ENCODE results near the gene CCDC183. TPM values are rescaled to one million over a fixed set of nuclear protein-coding genes. Genes with fewer than 3 reads are reported as not detected.

The CCDC183 gene
- total RNA-seq, 2 donors from 2014 or later: 2.4 to 20.0 TPM

DNA sequence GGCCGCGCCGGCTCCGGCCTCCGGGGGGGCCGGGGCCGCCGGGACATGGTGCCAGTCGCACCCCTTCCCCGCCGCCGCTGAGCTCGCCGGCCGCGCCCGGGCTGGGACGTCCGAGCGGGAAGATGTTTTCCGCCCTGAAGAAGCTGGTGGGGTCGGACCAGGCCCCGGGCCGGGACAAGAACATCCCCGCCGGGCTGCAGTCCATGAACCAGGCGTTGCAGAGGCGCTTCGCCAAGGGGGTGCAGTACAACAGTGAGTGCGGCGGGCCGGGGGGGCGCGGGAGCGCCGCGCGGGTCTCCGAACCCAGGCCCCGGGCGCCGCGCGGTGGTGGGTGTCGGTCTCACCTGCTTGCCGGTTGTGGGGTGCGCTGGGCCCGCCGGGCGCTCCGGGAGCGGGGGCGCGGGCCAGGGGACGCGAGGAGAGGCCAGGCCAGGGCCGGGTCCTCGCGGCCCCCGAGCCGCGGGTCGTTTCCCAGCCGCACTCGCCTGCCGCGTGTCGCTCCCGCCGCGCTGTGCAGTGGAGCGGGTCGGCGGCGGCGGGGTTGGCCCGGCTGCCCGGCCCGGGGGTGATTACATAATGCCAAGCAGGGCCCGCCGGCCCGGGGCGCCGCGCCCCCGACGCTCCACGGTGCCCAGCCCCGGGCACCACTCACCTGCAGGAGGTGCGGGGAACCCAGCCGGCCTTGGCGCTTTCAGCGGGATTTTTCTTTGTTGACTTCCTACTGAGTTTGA, 12.1 kb downstream of the CCDC183 start:
- TF ChIP-seq CTCF (IDR thresholded peaks at IDR 0.05): no peak
- Histone ChIP-seq H3K27me3 (no peaks in the 10 kb centered on the region), H3K4me3 (peak overlapping the region; percentile 88), H3K9ac (ENCODE audit: low read depth in 2 of 2, low read length in 2 of 2) (peak overlapping the region; percentile 85 to 91), H3K4me1 (peaks cover 16% of the 10 kb centered on the region), H3K36me3 (no peaks in the 10 kb centered on the region), H3K27ac (peak overlapping the region; percentile 62), H3K9me3 (no peaks in the 10 kb centered on the region)
- DNase-seq: peak; percentile 46
- intact Hi-C loops (cut with DNase I): no loop called here

- Histone ChIP-seq H3K9me3 (no peaks in the 10 kb centered on the region), H3K36me3 (no peaks in the 10 kb centered on the region), H3K27me3 (no peaks in the 10 kb centered on the region), H3K9ac (ENCODE audit: low read depth in 2 of 2, low read length in 2 of 2) (peak overlapping the region in 1 of 2 donors; percentile 85), H3K27ac (peak overlapping the region; percentile 62), H3K4me3 (peak overlapping the region; percentile 88), H3K4me1 (peaks cover 16% of the 10 kb centered on the region)
- no peak for DNase-seq
- intact Hi-C loops (cut with DNase I): no loop called here
- no peak for TF ChIP-seq CTCF (IDR thresholded peaks at IDR 0.05)
Observed at GRCh38 chr9:136808806-136809158, 12.6 kb downstream of the CCDC183 start.

DNA sequence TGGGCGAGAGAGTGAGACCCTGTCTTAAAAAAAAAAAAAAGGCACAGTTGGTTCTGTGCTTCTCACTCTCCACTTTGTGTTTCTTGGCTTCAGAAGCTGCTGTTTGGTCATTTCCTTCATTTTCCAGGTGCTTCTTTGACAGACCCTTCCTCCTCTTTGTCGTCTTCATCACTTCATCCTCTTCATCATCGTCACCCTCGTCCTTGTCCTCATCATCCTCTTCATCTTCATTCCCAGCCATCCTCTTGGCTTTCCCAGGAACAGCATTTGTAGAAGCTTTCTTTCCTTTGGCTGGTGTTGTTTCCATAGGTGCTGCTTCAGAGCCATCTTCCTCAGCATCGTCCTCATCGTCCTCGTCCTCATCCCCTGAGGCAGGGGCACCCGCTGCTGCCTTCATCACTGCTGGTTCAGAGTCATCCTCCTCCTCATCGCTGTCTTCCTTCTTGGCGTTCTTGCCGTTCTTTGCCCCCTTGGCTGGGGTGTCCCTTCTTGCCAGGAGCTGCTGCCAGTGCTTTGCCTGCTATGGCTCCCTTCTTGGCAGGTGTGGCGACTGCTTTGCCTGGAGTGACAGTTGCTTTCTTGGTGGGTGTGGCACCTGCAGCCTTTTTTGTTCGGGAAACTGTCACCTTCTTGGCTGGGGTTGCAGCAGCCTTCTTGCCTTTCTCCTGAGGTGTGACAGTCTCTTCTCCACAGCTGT, 18.7 kb downstream of the CCDC183 start:
- intact Hi-C loops (cut with DNase I): no loop called here
- Histone ChIP-seq H3K9me3 (no peaks in the 10 kb centered on the region), H3K4me3 (no peak overlapping the region), H3K36me3 (no peaks in the 10 kb centered on the region), H3K9ac (ENCODE audit: low read depth in 2 of 2, low read length in 2 of 2) (no peak overlapping the region), H3K4me1 (peaks cover 4% of the 10 kb centered on the region), H3K27me3 (no peaks in the 10 kb centered on the region), H3K27ac (no peak overlapping the region)
- no peak for DNase-seq
- TF ChIP-seq CTCF (IDR thresholded peaks at IDR 0.05): no peak

DNA sequence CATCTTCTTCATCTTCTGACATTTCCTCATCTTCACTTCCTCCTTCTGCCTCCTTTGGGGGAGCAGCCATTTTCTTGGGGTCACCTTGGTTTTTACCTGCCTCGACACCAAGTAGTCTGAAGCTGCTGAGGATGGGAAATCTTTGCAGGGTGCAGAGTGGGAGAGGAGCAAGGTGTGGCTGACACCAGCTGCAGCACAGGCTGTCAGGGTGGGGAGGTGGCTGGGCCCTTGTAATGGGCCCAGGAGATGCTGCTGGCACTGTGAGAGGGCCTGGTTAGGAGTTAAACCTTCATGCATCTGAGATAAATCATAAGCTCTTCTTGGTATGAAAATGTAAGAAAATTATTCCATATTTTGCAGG, 19.3 kb downstream of the CCDC183 start:
- H3K9me3 ChIP-seq: no peaks in the 10 kb centered on the region
- intact Hi-C loops (cut with DNase I): no loop called here
- H3K9ac ChIP-seq (ENCODE audit: low read depth in 2 of 2, low read length in 2 of 2): no peak overlapping the region
- no peak overlapping the region for H3K4me3 ChIP-seq
- no peak for DNase-seq
- no peak for TF ChIP-seq CTCF (IDR thresholded peaks at IDR 0.05)
- H3K27me3 ChIP-seq: no peaks in the 10 kb centered on the region
- H3K36me3 ChIP-seq: no peaks in the 10 kb centered on the region
- H3K4me1 ChIP-seq: no peaks in the 10 kb centered on the region
- no peak overlapping the region for H3K27ac ChIP-seq

GRCh38 chr9:136820971-136821825, 25.1 kb downstream of the CCDC183 start:
- no peaks in the 10 kb centered on the region for H3K27me3 ChIP-seq
- no peak overlapping the region for H3K9ac ChIP-seq (ENCODE audit: low read depth in 2 of 2, low read length in 2 of 2)
- no peak for DNase-seq
- H3K9me3 ChIP-seq: no peaks in the 10 kb centered on the region
- no peak overlapping the region for H3K27ac ChIP-seq
- intact Hi-C loops (cut with DNase I): no loop called here
- no peak for TF ChIP-seq CTCF (IDR thresholded peaks at IDR 0.05)
- no peaks in the 10 kb centered on the region for H3K4me1 ChIP-seq
- H3K4me3 ChIP-seq: peak overlapping the region; percentile 13
- H3K36me3 ChIP-seq: no peaks in the 10 kb centered on the region

Data from colonic mucosa (tissue), 4 donors.